Activated effector memory CD4-positive, alpha-beta T cell treated with anti-CD3 and anti-CD28 coated beads, Interleukin-2, amount 50 U/mL, for 16 hours (primary cell): ENCODE measurements around the gene MSI2.
"Not testable (repeated sequence)": the region's sequence is repeated elsewhere in the genome, so short reads cannot be mapped to it uniquely, and the experiment has no call there.

Source experiments
- DNase-seq: peaks from one replicate; pipeline ENCODE4 v3.0.0-alpha.2; 2020

The MSI2 gene

DNA sequence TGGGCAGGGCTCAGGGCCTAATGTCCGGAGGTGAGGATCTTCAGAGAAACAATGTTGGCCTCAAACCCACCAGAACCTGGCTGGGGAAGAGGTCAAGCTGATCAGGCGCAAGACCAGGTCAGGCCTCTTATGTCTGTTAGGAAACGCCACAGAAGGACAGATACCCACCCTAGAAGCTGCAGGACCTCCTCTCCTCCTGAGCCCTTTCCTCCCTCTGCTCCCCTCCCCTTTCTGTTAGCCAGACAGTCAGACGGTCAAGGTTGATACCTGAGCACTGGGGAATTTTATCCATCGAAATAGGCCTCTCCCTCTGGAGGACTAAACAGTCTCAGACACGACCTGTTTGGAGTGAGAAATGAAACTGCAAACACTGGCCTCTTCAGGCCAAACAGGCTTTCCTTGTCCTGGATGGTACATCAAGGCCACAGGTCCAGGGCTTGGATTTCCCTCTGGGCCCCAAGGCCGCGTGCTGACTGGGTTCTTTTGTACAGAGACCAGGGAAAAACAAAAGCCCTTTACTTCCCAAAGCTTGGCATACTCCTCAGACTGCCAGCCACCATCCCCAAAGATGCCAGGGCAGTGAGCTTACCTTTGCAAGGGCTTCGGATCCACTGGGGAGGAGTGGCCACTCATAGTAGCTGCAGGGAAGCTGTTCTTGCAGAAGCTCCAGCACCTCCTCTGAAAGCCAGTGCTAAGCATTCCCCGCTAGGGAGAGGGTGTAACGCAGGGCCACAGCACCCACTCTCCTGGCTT is 353.0 kb downstream of the MSI2 start:
- no peak for DNase-seq

- no peak for DNase-seq
Observed at GRCh38 chr17:57609878-57610270, 353.6 kb downstream of the MSI2 start.

DNA sequence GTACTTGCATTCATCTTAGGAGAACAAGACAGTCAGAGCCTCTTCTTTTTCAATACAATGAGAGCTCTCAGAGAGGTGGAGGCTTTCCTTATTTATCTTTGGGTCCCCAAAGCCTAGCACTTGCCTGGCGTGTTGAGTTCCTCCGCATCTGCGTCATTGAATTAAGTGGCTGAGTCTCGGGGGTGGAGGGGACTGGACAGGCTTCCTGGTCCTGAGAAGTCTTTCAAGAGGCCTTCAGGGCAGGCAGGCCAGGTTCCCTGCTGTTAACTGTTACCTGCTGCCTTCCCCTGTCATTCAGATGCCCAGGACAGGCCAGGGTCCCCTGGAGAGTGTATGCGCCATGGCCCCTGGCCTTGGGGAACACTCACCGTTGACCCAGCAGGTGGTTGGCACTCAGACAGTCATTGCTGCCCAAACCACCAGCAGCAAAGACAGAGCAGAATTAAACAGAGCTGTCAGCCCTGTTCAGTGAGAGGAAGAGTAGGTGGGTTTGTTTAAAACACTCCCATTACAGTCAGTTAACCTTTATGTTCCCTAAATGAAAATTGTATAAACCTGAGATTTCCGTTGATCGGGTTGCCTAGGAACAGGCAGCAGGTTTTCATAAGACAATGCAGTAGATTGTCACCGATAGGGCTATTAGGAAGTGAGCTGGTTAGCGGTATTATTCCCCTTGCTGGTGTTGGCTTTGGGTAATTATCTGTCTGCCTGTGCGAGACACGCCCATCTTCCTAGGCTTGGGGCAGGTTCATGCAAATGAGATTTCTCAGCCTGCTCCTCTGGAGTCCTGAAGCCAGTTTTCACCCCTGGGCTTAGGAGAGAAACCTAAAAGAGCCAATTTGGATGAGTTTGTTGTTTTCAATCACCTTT is 356.1 kb downstream of the MSI2 start:
- DNase-seq: no peak

DNA sequence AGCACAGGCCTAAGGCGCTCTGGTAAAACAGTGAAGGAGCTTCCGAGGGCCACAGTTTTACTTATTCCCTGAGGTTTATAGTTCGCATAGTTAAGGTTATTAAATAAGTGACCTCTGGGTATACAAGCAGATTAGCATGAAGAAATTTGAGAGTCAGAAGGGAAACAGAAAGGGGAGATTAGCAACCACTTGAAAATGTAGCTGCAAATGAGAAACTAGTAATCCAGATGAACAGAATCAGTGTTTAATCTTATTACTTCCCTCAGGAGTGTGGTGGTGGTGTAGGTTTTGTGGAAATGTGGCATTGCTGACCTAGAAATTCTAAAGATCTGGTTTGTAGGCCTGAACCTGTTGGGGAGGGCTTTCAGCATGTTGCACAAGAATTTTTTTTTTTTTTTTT is 358.4 kb downstream of the MSI2 start:
- DNase-seq: no peak

GRCh38 chr17:57615836-57616757 is 359.8 kb downstream of the MSI2 start:
- DNase-seq: no peak

- no peak for DNase-seq
Observed at GRCh38 chr17:57617218-57617617, 360.9 kb downstream of the MSI2 start.

GRCh38 chr17:57619061-57619937 is 363.0 kb downstream of the MSI2 start:
- DNase-seq: no peak

GRCh38 chr17:57620576-57620975 is 364.3 kb downstream of the MSI2 start:
- DNase-seq: no peak

DNA sequence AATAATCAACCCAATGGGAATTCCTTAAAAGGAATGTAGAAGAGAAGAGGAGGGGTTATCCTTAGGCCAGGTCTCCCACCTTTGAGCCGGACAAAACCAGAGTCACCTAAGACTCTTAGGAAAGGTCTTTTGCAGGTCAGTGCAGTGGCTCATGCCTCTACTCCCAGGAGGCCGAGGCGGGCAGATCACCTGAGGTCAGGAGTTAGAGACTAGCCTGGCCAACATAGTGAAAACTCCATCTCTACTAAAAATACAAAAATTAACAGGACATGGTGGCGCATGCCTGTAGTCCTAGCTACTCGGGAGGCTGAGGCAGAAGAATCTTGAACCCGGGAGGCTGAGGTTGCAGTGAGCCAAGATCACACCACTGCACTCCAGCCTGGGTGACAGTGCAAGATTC is 365.5 kb downstream of the MSI2 start:
- DNase-seq: not testable (repeated sequence)

DNA sequence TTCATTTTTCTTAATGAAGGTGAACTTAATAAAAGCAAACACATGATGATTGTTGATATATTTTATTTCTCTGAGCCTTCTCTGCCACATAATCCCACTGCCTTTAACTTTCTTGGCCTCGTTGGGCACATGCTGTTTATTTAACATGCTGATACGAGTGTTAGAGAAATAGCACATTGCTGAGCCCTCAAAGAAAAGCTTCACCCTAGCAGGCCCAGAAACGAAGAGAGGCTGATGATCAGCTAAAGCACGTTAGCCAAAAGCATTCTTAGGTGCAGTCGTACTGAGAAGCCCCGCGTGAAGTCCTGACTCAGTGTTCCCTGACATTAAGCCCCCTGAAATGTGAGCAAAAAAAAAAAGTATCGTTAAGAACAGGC is 366.0 kb downstream of the MSI2 start:
- DNase-seq: no peak

DNA sequence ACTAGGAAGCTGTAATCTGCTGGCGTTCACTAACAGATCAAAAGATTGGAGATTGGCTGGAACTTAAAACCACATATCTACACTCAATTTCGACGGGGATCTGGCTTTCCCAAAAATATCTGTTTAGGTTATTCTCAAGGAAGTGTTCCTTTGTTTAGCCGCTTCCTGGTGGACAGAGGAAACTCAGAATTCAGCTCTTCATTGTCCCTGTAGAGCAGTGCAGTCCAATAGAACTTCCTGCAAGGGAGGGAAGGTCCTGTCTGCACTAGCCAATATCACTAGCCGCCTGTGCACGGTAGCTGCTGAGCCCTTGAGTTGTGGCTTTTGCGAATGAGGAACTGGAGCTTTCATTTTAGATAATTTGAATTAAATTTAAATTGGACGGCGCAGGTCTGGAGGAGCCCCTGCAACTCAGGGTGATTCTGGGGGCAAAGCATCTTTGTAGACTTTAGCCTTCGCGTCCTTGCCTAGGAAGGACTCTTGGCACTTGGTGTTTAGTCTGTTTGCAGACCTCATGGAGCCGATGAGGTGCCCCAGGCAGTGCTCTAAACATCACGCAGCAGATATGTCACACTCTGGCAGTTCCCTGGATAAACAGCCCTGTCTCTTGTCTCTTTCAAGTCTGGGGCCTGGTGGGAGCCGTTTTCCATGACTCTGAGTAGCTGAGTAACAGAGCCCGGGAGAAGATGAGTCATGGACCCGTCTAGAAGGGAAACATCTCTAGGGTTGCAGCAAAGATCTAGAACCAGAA is 366.5 kb downstream of the MSI2 start:
- no peak for DNase-seq

DNA sequence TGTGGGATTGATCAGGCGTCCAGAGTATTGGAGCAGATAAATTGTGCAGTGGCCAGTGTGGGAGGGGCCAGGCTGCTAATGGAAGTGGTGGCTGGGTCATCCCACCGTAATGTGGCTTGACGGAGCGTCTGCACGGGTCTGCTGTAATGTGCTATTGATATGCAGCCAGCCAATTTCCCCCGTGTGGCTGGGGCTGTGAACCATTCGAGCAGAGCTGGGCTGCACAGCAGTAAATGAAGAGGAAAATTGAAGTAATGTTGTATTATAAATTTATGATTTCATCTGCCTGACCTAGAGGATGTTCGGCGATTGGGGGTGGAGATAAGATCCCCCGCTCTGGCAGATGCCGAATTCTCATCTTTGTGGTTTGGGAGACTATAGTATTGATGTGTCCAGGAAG is 367.3 kb downstream of the MSI2 start:
- DNase-seq: no peak

GRCh38 chr17:57624386-57624785 is 368.1 kb downstream of the MSI2 start:
- DNase-seq: no peak

- no peak for DNase-seq
Observed at GRCh38 chr17:57625511-57625910, 369.2 kb downstream of the MSI2 start.

GRCh38 chr17:57625957-57626356 is 369.6 kb downstream of the MSI2 start:
- DNase-seq: no peak

DNA sequence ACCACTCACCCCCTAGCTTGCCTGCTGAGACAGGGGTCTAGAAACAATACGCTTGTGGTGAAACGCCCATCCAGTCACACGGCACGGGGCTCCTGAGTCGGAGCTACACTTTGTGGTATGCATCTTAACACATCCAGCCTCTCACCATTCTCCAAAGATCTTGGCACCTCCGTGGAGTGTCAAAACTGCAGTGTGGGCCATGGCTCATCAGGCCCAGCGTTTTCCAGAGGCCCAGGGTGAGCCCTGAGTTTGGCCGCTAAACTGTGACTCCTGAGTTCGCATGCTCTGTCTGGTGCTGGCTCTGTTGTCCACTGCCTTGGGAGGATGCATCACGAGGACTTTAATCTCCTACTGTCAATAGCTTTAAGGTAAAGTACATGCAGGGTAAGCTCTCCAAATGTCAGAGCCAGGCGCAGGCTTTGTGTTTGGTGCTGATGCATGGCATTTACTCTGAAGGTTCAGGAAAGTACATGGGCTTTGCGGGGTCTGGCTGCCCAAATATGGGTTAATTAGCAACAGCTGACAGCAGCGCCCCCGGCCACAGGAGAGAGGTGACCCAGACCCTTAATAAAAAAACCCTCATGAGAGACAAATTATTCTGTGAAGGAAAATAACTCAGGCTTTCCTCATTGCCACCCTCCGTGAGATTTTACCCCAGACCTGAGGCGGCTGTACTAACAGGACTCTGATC is 370.3 kb downstream of the MSI2 start:
- DNase-seq: no peak

DNA sequence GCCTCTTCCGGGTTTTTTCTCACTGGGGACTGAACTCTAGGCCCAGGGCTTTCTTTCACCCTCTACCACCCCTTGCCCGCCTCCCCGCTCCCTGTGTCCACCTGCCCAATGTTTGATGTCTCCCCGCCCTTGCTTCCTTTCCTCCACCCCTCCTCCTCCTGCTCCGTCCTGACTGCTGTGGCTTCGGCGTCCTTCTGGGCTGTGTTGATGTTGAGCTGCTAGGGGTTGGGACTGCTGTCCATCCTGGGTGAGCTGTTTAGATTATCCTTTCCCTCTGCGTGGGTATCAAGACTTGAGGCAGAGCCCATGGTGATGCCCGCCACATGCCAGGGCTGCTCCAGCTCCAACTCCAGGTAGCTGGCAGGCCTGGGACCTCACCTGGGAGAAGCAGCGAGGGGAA is 371.3 kb downstream of the MSI2 start:
- no peak for DNase-seq

GRCh38 chr17:57628421-57628820 is 372.1 kb downstream of the MSI2 start:
- no peak for DNase-seq

- no peak for DNase-seq
Observed at GRCh38 chr17:57629470-57629869, 373.1 kb downstream of the MSI2 start.

DNA sequence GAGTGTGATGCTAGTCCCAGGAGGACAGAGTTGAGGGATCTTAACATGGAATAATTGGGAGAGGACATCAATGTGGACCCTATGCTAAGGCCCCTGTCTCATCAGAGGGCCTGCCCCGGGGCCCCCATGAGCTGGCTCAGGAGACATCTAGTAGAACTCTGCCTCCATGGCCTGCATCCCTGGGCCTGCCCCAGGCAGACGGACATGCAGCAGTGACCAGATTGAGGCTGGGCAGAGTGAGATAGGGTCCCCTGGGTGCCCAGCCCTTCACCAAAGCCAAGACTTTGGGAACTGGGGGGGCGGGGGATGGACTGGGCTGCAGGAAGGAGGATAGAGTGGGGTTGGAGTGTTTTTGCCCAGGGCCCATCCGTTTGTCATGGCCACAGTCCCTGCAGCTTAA is 373.6 kb downstream of the MSI2 start:
- DNase-seq: no peak

DNA sequence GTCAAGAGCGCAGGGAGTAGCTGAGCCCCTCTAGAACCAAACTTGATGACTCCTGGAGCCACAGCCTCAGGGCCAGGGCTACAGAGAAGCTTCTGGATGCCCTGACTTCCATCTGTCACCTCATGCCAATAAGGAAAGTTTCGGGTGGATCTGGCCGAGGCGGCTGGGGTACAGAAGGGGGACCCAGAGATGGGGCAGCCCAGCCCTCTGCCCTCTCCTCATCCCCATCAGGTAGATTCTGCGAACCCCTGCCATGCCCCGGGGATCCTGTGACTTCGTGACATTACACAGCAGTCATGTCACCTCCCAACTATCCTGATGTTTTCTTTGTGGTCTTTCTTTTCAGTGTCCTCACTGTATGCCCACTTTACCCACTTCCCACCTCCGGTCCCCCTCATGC is 374.4 kb downstream of the MSI2 start:
- DNase-seq: no peak
